ENCODE data around the gene TANC2.

DNA sequence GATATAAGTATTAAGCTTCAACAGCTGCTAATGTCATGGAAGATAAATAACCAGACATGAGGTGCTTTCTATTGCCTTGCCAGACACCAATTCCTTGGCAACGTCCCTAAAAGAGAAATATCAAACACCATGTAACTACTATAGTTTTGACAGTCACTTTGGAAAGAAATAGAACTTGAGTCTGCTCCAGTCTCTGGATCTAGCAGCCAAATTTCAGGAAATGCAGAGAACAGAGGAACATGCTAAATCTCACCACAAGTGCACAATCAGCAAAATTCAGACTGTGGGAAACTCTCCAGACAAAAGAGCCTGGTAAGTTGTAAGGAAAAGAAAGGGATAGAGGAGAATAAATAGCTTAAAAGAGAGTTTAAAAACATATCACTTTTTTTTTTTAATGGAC is 28.4 kb upstream of the TANC2 start:
- no peak for TF ChIP-seq POLR2AphosphoS5 (IDR thresholded peaks at IDR 0.05; ENCODE audit: low read depth, low read length)
- TF ChIP-seq, protein P1, sequence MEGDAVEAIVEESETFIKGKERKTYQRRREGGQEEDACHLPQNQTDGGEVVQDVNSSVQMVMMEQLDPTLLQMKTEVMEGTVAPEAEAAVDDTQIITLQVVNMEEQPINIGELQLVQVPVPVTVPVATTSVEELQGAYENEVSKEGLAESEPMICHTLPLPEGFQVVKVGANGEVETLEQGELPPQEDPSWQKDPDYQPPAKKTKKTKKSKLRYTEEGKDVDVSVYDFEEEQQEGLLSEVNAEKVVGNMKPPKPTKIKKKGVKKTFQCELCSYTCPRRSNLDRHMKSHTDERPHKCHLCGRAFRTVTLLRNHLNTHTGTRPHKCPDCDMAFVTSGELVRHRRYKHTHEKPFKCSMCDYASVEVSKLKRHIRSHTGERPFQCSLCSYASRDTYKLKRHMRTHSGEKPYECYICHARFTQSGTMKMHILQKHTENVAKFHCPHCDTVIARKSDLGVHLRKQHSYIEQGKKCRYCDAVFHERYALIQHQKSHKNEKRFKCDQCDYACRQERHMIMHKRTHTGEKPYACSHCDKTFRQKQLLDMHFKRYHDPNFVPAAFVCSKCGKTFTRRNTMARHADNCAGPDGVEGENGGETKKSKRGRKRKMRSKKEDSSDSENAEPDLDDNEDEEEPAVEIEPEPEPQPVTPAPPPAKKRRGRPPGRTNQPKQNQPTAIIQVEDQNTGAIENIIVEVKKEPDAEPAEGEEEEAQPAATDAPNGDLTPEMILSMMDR (IDR thresholded peaks at IDR 0.05), result no peak
